Measurements from ENCODE around the gene DCHS2. TPM values are rescaled to one million over a fixed set of nuclear protein-coding genes. Genes with fewer than 3 reads are reported as not detected.

Gene DCHS2
- total RNA-seq, 2 donors from 2014 or later: 1.2 to 1.5 TPM

DNA sequence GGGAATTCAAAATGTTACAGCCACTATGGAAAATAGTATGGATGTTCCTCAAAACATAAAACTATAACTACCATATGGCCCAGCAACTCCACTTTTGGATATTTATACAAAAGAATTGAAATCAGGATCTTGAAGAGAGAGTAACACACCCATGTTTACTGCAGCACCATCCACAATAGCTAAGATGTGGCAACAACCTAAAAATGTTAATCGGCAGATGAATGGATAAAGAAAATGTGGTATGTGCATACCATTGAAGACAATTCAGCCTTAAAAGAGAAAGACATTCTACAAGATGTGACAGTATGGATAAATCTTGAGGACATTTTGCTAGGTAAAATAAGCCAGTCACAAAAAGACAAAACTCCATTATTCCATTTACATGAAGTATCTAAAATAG lies 171.9 kb downstream of the DCHS2 start:
- Histone ChIP-seq H3K4me3 (no peak overlapping the region), H3K9me3 (no peaks in the 10 kb centered on the region), H3K4me1 (no peaks in the 10 kb centered on the region), H3K9ac (ENCODE audit: low read depth in 2 of 2, low read length in 2 of 2) (no peak overlapping the region), H3K36me3 (no peaks in the 10 kb centered on the region), H3K27me3 (no peaks in the 10 kb centered on the region), H3K27ac (no peak overlapping the region)
- DNase-seq: no peak
- TF ChIP-seq, protein P1, sequence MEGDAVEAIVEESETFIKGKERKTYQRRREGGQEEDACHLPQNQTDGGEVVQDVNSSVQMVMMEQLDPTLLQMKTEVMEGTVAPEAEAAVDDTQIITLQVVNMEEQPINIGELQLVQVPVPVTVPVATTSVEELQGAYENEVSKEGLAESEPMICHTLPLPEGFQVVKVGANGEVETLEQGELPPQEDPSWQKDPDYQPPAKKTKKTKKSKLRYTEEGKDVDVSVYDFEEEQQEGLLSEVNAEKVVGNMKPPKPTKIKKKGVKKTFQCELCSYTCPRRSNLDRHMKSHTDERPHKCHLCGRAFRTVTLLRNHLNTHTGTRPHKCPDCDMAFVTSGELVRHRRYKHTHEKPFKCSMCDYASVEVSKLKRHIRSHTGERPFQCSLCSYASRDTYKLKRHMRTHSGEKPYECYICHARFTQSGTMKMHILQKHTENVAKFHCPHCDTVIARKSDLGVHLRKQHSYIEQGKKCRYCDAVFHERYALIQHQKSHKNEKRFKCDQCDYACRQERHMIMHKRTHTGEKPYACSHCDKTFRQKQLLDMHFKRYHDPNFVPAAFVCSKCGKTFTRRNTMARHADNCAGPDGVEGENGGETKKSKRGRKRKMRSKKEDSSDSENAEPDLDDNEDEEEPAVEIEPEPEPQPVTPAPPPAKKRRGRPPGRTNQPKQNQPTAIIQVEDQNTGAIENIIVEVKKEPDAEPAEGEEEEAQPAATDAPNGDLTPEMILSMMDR (IDR thresholded peaks at IDR 0.05): no peak
- intact Hi-C loops (cut with DNase I): no loop called here

DNA sequence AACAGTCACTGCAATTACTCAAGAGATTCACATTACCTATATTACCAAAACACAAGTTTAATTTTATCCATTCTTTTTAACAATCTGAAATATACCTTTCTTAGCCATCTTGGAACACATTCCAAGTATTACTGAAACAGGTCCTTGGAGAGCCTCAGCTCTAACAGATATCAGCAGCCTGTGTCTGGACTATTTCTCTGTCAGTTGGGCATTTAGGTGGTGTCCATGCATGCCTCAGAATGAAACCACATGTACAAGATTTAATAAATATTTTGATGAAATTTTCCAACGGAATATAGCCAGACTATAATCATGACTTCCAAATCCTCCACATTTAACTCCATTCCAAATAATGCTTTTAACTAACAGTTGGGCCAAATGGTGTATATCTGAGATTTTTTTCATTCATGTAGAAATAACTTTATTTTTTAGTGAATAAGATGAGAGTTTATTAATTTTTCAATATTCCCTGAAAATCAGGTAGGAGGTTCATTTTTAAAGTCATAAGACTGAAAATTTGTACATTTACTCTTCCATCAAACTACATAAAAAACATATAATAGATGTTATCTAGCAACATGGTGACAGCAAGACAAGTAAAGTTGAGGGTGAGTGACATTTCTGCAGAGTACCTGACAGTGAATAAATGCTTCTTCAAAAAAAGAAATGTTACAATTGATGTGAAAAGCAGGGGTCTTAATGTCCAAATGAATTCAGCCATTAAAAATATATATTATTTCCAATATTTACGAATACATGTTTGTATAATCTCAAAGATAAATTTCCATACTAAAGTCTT lies 174.2 kb downstream of the DCHS2 start:
- intact Hi-C loops (cut with DNase I): no loop called here
- TF ChIP-seq, protein P1 (IDR thresholded peaks at IDR 0.05): no peak
- no peaks in the 10 kb centered on the region for H3K27me3 ChIP-seq

DNA sequence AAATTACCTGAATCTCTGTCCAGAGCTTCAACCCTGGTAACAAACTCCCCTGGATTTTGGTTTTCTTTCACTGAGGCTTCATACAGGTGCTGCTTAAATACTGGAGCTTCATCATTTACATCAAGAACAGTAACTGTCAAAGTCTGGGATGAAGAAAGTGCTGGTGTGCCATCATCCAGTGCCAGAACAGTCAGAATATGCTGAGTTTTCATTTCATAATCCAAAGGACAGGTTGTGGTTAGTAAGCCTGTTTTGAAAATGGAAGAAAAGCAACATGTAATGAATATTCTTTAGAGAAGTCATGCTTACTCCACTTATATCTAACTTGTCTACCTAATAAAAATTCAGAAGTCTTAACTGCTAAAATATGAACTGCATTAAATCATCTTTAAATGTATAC lies 175.9 kb downstream of the DCHS2 start:
- Histone ChIP-seq H3K27ac (no peak overlapping the region), H3K9ac (ENCODE audit: low read depth in 2 of 2, low read length in 2 of 2) (no peak overlapping the region), H3K9me3 (no peaks in the 10 kb centered on the region), H3K27me3 (no peaks in the 10 kb centered on the region), H3K4me1 (no peaks in the 10 kb centered on the region), H3K36me3 (no peaks in the 10 kb centered on the region), H3K4me3 (no peak overlapping the region)
- no peak for DNase-seq
- TF ChIP-seq, protein P1 (IDR thresholded peaks at IDR 0.05): no peak
- intact Hi-C loops (cut with DNase I): no loop called here

More for the DNA sequence above, 174.2 kb downstream of the DCHS2 start:
- H3K36me3 ChIP-seq: no peaks in the 10 kb centered on the region
- H3K9ac ChIP-seq (ENCODE audit: low read depth in 2 of 2, low read length in 2 of 2): no peak overlapping the region
- H3K27ac ChIP-seq: no peak overlapping the region
- no peak overlapping the region for H3K4me3 ChIP-seq
- DNase-seq: no peak
- H3K9me3 ChIP-seq: no peaks in the 10 kb centered on the region
- H3K4me1 ChIP-seq: no peaks in the 10 kb centered on the region

DNA sequence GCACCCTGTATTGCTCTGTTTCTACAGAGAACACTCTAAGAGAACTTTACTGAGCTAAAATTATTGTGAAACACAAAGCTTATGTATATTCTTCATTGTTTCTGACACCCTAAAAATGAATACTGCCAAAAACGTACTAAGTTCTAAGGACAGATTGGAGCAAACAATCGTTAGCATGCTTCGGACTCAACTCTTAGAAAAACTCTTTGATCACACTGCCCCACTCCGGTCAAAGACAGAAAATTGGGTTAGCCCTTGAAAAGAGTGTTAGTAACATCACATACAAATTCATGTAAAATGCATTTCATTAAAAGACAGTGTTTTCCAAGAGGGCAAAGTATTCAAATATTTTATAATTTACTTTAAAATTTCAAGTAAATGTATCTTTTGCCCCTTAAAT lies 177.4 kb downstream of the DCHS2 start:
- Histone ChIP-seq H3K9ac (ENCODE audit: low read depth in 2 of 2, low read length in 2 of 2) (no peak overlapping the region), H3K27ac (no peak overlapping the region), H3K9me3 (no peaks in the 10 kb centered on the region), H3K36me3 (no peaks in the 10 kb centered on the region), H3K27me3 (no peaks in the 10 kb centered on the region), H3K4me3 (no peak overlapping the region), H3K4me1 (no peaks in the 10 kb centered on the region)
- TF ChIP-seq, protein P1 (IDR thresholded peaks at IDR 0.05): no peak
- intact Hi-C loops (cut with DNase I): no loop called here
- no peak for DNase-seq

DNA sequence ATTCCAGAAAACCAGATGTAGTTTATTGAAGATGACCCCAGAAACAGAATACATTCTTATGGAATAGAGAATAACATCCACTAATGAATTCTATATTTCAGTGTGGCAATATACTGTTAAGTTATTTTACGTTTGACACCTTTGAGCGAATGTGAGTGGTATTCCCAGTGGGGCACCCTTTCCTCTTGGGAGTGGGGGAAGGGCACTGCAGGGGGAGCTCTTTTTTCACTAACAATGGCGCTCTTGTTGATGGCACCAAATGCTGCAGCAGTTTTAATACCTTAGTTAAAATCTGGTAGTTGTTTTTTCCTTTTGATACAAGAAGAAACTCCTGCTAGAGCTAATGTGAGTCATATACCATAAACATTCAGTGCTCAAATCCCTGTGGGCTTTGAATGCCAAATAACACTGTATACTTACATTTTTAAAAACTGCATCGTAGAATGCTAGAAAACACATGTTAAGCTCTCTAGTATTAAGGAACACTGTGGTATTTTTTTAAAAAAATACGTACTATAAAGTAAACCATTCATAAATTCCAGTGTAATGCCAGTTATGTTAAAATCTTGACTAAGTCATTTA lies 178.5 kb downstream of the DCHS2 start:
- Histone ChIP-seq H3K27me3 (no peaks in the 10 kb centered on the region), H3K4me3 (no peak overlapping the region), H3K9ac (ENCODE audit: low read depth in 2 of 2, low read length in 2 of 2) (no peak overlapping the region), H3K4me1 (no peaks in the 10 kb centered on the region), H3K36me3 (no peaks in the 10 kb centered on the region), H3K9me3 (no peaks in the 10 kb centered on the region), H3K27ac (no peak overlapping the region)
- DNase-seq: no peak
- TF ChIP-seq, protein P1 (IDR thresholded peaks at IDR 0.05): no peak
- intact Hi-C loops (cut with DNase I): no loop called here
